GM18526 (cell line): ENCODE results near the gene GHRL.

Experiments used
- POLR2A ChIP-seq: IDR thresholded peaks from 3 replicates; pipeline ENCODE4 v1.6.1; 2011; ENCODE audit not compliant: insufficient read length; ENCODE audit errors: extremely low read depth

GHRL gene, protein sequence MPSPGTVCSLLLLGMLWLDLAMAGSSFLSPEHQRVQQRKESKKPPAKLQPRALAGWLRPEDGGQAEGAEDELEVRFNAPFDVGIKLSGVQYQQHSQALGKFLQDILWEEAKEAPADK

GRCh38 chr3:10292505-10293419 lies at the start of gene GHRL:
GHRL (minus strand) TSS chr3:10292947; CDS start chr3:10290180, 2,767 bp downstream.
- no peak for TF ChIP-seq POLR2A

DNA sequence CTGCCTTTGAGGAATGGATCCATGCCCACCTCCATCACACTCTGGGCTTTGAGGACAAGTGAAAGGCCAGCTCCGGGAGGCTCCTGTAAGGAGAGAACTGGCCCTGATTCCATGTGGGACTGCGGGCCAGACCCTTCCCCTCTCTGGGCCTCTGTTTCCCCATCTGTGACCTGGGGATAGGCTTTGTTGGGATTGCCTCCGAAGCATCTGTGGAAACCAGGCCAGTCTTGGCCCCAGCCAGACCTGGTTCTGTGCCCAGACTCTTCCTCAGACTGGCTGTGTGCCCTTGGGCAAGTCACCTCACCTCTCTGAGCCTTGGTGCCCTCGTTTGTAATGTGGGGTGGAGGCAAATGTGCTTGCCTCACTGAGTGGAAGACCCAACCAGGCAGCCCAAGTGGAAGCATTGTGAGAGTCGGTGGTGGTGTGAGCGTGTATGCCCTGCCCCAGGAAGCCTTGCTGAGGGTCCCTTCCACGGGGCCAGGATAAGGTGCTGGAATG lies 49.2 kb upstream of the GHRL start:
- no peak for TF ChIP-seq POLR2A

DNA sequence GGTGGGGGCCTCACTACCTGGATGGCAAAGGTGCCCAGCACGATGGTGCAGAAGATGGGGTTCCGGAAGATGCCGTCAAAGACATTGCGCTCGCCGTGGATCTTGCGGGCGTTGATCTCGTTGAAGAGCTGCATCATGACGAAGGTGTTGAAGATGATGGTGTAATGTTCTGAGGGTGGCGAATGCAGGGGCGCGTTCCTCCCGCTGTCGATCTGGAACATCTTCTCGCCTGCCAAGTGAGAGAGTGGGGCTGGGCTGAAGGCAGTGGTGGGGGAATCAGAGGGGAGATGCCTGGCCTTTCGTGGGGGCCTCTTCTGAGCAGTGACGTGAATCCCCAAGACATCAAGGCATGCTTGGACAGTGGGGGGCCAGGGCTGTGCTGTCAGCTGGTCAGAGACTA lies 47.7 kb upstream of the GHRL start:
- TF ChIP-seq POLR2A: no peak

DNA sequence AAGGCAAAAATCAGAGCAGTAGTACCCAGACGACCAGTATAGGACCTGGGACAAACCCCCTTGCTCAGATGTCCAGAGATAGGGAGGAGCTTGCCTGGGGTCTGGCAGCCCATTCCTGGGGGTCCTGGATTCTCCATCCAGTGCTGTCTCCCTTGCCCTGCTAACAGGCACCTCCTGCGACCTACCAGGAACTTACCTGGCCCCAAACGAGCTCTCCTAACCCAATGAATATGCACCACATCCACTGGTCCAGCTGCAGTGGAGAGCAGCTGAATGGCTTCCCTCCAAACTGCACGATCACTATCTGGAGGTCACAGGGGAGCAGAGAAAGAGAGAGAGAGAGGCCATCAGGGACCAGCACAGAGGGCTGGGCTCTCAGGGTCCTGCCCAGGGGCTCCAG lies 47.3 kb upstream of the GHRL start:
- no peak for TF ChIP-seq POLR2A

GRCh38 chr3:10339376-10339955 lies 46.7 kb upstream of the GHRL start:
- TF ChIP-seq POLR2A: no peak

- TF ChIP-seq POLR2A: no peak
Measured at GRCh38 chr3:10338591-10339353, 46.0 kb upstream of the GHRL start.

DNA sequence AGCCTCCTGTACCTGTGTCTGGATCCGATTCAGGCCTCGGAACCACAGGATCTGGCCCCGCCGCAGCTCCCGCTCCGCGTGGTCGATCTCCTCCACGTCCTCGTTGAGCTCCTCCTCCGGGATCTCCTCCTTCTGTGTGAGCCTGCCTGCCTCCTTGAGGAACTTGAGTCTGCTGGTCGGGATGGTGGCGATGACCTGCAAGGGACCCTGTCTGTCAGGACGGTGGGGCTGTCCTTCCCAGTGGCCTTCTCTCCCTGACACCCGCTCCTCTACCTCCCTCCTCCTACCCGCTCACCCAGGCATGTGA lies 45.4 kb upstream of the GHRL start:
- TF ChIP-seq POLR2A: no peak

- TF ChIP-seq POLR2A: no peak
Measured at GRCh38 chr3:10337323-10338163, 44.8 kb upstream of the GHRL start.

- TF ChIP-seq POLR2A: no peak
Measured at GRCh38 chr3:10336761-10337160, 44.0 kb upstream of the GHRL start.

DNA sequence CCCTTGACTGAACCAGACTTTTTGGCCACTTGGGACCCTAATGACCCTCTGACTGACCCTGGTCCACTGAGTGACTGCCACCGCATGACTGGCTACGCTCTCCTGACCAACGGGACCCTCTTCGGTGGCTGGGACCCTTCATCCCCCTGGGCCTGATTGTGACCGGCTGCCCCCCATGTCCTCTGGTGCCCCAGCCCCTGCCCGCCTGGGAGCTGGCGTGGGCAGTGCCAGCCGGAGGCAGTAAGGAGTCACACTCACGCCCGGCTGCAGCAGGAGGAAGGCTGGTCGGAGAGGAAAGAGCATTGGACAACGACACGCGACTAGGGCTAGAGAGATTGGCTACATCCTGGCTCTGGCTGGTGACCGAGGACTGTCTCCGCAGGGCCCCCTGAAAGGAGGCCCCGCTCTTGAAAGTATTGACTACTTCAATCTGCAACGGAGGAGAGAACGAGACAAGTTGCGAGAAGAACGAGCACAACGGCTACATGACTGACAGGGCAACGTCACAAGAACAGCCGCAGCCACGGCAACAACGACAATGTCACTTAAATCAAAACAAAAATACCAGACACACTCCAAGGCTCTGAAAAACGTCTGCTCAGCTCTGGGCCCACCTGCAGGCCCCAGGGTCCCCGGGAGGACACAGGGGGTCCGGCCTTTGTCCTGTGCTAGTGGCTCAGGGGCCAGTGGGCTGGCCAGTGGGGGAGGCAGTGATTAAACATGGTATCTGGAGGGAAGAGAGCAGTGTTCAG lies 43.3 kb upstream of the GHRL start:
- no peak for TF ChIP-seq POLR2A

DNA sequence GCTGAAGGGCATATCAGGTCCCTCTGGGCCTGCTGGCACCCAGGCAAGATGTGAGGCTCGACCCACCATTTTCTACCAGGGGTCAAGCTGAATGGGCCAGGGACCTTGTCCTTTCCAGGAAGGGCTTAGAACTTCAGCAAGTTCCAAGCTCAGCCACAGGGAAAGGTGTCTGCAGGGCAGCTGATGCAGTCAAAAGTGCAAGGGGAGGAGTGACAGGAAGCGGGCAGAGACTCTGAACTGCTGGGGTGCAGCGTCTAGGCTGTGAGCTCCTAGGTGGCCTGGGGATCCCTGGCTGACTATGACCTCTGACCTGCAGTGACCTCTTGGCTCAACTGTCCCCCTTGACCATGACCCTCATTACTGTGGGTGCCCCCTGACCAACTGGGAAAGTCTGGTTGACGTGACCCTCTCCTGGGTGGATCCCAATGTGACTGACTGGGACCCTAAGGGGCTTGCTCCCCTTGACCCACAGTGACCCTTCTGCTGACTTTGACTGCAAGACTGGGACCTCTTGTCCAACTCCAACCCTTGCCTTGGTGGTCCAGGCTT lies 42.5 kb upstream of the GHRL start:
- no peak for TF ChIP-seq POLR2A

GRCh38 chr3:10334459-10334858 lies 41.7 kb upstream of the GHRL start:
- no peak for TF ChIP-seq POLR2A

- no peak for TF ChIP-seq POLR2A
Measured at GRCh38 chr3:10334042-10334441, 41.3 kb upstream of the GHRL start.

- TF ChIP-seq POLR2A: no peak
Measured at GRCh38 chr3:10333349-10333650, 40.6 kb upstream of the GHRL start.
